HEK293 (cell line): ENCODE results near the gene DDIT4.
A peak's percentile ranks its signal among the peaks of the same experiment; 100 is the strongest.

Experiments
- CTCF ChIA-PET: fragments of 350-600 bp; formaldehyde crosslinking; extraction: SDS; loops from one replicate; lab custom pipeline; 2021; ENCODE audit warnings: antibody characterized with exemption; lab: Yijun Ruan, JAX
- POLR2A ChIA-PET: fragments of 300-600 bp; formaldehyde crosslinking; extraction: SDS; loops from one replicate; lab custom pipeline; 2020; ENCODE audit warnings: antibody characterized with exemption, inconsistent platforms; lab: Yijun Ruan, JAX
- H3K27ac ChIP-seq: fragments of 200-500 bp; sonication (Bioruptor generic); 2 replicates; pipeline ENCODE4 v1.5.1; 2014; ENCODE audit warnings: low read depth, low read length, control low read depth, inconsistent platforms; ENCODE audit errors: extremely low read depth
- H3K36me3 ChIP-seq, 2 experiments: fragments of 200-500 bp in 1 of 2; sonication (Bioruptor generic) in 1 of 2; 1 replicate in 1 of 2; 2 replicates in 1 of 2; pipeline ENCODE4 v1.5.1; 2014 to 2017; ENCODE audit warnings: inconsistent platforms in 2 of 2, low read length in 2 of 2; ENCODE audit not compliant: control insufficient read depth in 2 of 2, insufficient read depth in 1 of 2
- H3K4me1 ChIP-seq: fragments of 200-500 bp; sonication (Bioruptor generic); 2 replicates; pipeline ENCODE4 v1.5.1; 2014; ENCODE audit warnings: mild to moderate bottlenecking, low read length, inconsistent platforms; ENCODE audit not compliant: control insufficient read depth, insufficient read depth
- H3K4me3 ChIP-seq: 2 replicates; pipeline ENCODE4 v1.5.1; 2011; ENCODE audit warnings: low read depth, mild to moderate bottlenecking, control low read depth, low read length, moderate library complexity
- H3K9me3 ChIP-seq: fragments of 200-500 bp; sonication (Bioruptor generic); 2 replicates; pipeline ENCODE4 v1.5.1; 2014; ENCODE audit warnings: low read depth, low read length, inconsistent platforms; ENCODE audit not compliant: control insufficient read depth, insufficient read depth
- GLIS1 ChIP-seq: fragments of 450-650 bp; formaldehyde crosslinking; IDR thresholded peaks from 2 replicates; pipeline ENCODE4 v1.5.1; 2016; ENCODE audit warnings: missing biosample characterization, missing genetic modification characterization
- HOXC10 ChIP-seq: sonication (generic); formaldehyde crosslinking; IDR thresholded peaks from 2 replicates; pipeline ENCODE4 v1.8.1; 2023; ENCODE audit warnings: mild to moderate bottlenecking, missing genetic modification reagents
- KLF7 ChIP-seq: fragments of 450-650 bp; formaldehyde crosslinking; IDR thresholded peaks from 2 replicates; pipeline ENCODE4 v1.5.1; 2016; ENCODE audit warnings: missing biosample characterization, missing genetic modification characterization, borderline replicate concordance
- MEIS1 ChIP-seq: sonication (generic); formaldehyde crosslinking; IDR thresholded peaks from 2 replicates; pipeline ENCODE4 v1.8.1; 2022; ENCODE audit warnings: missing genetic modification reagents, mild to moderate bottlenecking, borderline replicate concordance
- PATZ1 ChIP-seq: fragments of 450-650 bp; formaldehyde crosslinking; IDR thresholded peaks from 2 replicates; pipeline ENCODE4 v1.5.1; 2016; ENCODE audit warnings: missing biosample characterization, missing genetic modification characterization
- REST ChIP-seq: fragments of 450-650 bp; formaldehyde crosslinking; IDR thresholded peaks from 2 replicates; pipeline ENCODE4 v1.5.1; 2016; ENCODE audit warnings: missing biosample characterization, missing genetic modification characterization
- ZBTB17 ChIP-seq: fragments of 450-650 bp; formaldehyde crosslinking; IDR thresholded peaks from 2 replicates; pipeline ENCODE4 v1.5.1; 2016; ENCODE audit warnings: missing biosample characterization, missing genetic modification characterization
- ZBTB26 ChIP-seq: fragments of 450-650 bp; formaldehyde crosslinking; optimal IDR thresholded peaks from 2 replicates; pipeline ENCODE3; 2016; ENCODE audit warnings: missing biosample characterization, mild to moderate bottlenecking, missing genetic modification characterization
- ZBTB48 ChIP-seq: fragments of 450-650 bp; formaldehyde crosslinking; IDR thresholded peaks from 2 replicates; pipeline ENCODE4 v1.5.1; 2016; ENCODE audit warnings: missing biosample characterization, missing genetic modification characterization
- ZEB2 ChIP-seq: fragments of 450-650 bp; formaldehyde crosslinking; IDR thresholded peaks from 2 replicates; pipeline ENCODE4 v1.5.1; 2016; ENCODE audit warnings: missing biosample characterization, missing genetic modification characterization
- ZFP69B ChIP-seq: fragments of 450-650 bp; formaldehyde crosslinking; IDR thresholded peaks from 2 replicates; pipeline ENCODE4 v1.5.1; 2016; ENCODE audit warnings: missing biosample characterization, missing genetic modification characterization
- ZIC2 ChIP-seq: fragments of 450-650 bp; formaldehyde crosslinking; IDR thresholded peaks from 2 replicates; pipeline ENCODE4 v1.5.1; 2016; ENCODE audit warnings: missing biosample characterization, missing genetic modification characterization
- ZNF19 ChIP-seq: fragments of 450-650 bp; formaldehyde crosslinking; IDR thresholded peaks from 2 replicates; pipeline ENCODE4; 2016; ENCODE audit warnings: missing biosample characterization, missing genetic modification characterization, low read depth
- ZNF302 ChIP-seq: fragments of 450-650 bp; formaldehyde crosslinking; IDR thresholded peaks from 2 replicates; pipeline ENCODE4 v1.5.1; 2016; ENCODE audit warnings: missing biosample characterization, missing genetic modification characterization, low read depth
- ZNF398 ChIP-seq: fragments of 450-650 bp; formaldehyde crosslinking; IDR thresholded peaks from 2 replicates; pipeline ENCODE4 v1.5.1; 2017; ENCODE audit warnings: missing biosample characterization, missing genetic modification characterization
- ZNF624 ChIP-seq: fragments of 450-650 bp; formaldehyde crosslinking; IDR thresholded peaks from 2 replicates; pipeline ENCODE4 v1.5.1; 2017; ENCODE audit warnings: missing biosample characterization, missing genetic modification characterization
- ZNF707 ChIP-seq: fragments of 450-650 bp; formaldehyde crosslinking; IDR thresholded peaks from 2 replicates; pipeline ENCODE4 v1.5.1; 2016; ENCODE audit warnings: missing biosample characterization, missing genetic modification characterization
- ZSCAN23 ChIP-seq: fragments of 450-650 bp; formaldehyde crosslinking; IDR thresholded peaks from 2 replicates; pipeline ENCODE4 v1.5.1; 2016; ENCODE audit warnings: missing biosample characterization, missing genetic modification characterization
- ZSCAN4 ChIP-seq: fragments of 450-650 bp; formaldehyde crosslinking; IDR thresholded peaks from 2 replicates; pipeline ENCODE4 v1.5.1; 2017; ENCODE audit warnings: missing biosample characterization, missing genetic modification characterization

DDIT4 gene

GRCh38 chr10:72322280-72323058 is 48.7 kb downstream of the DDIT4 start:
- Histone ChIP-seq H3K9me3 (no peaks in the 10 kb centered on the region), H3K4me1 (peaks cover 21% of the 10 kb centered on the region), H3K27ac (peak overlapping the region; percentile 10; the same call in 1 of the 2 replicates), H3K4me3 (no peak overlapping the region), H3K36me3 (no peaks in the 10 kb centered on the region)
- TF ChIP-seq ZBTB48 (tag by site-specific recombination) (peak; percentile 48; the same call in 1 of the 2 replicates), ZNF302 (tag by site-specific recombination) (no peak), ZFP69B (peak; percentile 55; the same call in 1 of the 2 replicates), MEIS1 (CRISPR knock-in tag) (no peak), ZNF398 (tag by site-specific recombination) (peak; percentile 46), HOXC10 (no peak), ZIC2 (tag by site-specific recombination) (peak; percentile 48; the same call in 1 of the 2 replicates), REST (tag by site-specific recombination) (no peak), GLIS1 (tag by site-specific recombination) (0 out of 2 replicates have a peak, but pooled peaks have one; percentile 5), ZBTB17 (tag by site-specific recombination) (0 out of 2 replicates have a peak, but pooled peaks have one; percentile 10), ZSCAN4 (tag by site-specific recombination) (no peak), ZNF624 (tag by site-specific recombination) (no peak), PATZ1 (tag by site-specific recombination) (peak; percentile 63), ZEB2 (0 out of 2 replicates have a peak, but pooled peaks have one; percentile 9), ZBTB26 (no peak), ZNF19 (tag by site-specific recombination) (no peak), ZSCAN23 (tag by site-specific recombination) (no peak), ZNF707 (no peak), KLF7 (tag by site-specific recombination) (no peak)
- CTCF ChIA-PET, result interaction anchor here (0.7 to 1.9 kb wide), 6 partner anchors 9 to 197 kb away, joined by 3 to 7 read pairs (median 5); no protein-coding TSS in a partner anchor
- POLR2A ChIA-PET, result interaction anchor here (0.6 to 5.5 kb wide), 6 partner anchors 9 to 106 kb away, joined by 3 to 110 read pairs (median 10); partner anchors contain the start of genes ANAPC16, ASCC1 and DDIT4
